K562 (cell line): ENCODE measurements around the gene NAA40. TPM values are rescaled to one million over a fixed set of nuclear protein-coding genes. Genes with fewer than 3 reads are reported as not detected.

Experiments used
- E2F8 ChIP-seq: fragments of 450-650 bp; IDR thresholded peaks from 2 replicates; pipeline ENCODE4 v1.7.1; 2018; ENCODE audit warnings: mild to moderate bottlenecking, low read depth; ENCODE audit not compliant: partially characterized antibody
- FOXP1 ChIP-seq: sonication (generic); formaldehyde crosslinking; IDR thresholded peaks from 2 replicates; pipeline ENCODE4 v1.8.0; 2022; ENCODE audit warnings: mild to moderate bottlenecking, missing genetic modification reagents
- GTF3C2 ChIP-seq: IDR thresholded peaks from 3 replicates; pipeline ENCODE4 v1.6.1; 2011; ENCODE audit warnings: borderline replicate concordance, mild to moderate bottlenecking, moderate library complexity; ENCODE audit not compliant: insufficient read length; ENCODE audit errors: extremely low read depth
- KHSRP ChIP-seq: fragments of 450-650 bp; IDR thresholded peaks from 2 replicates; pipeline ENCODE4 v1.6.1; 2017
- NCOA6 ChIP-seq: fragments of 450-650 bp; IDR thresholded peaks from 2 replicates; pipeline ENCODE4 v1.6.1; 2017; ENCODE audit warnings: mild to moderate bottlenecking
- PTBP1 ChIP-seq: fragments of 200-400 bp; formaldehyde crosslinking; IDR thresholded peaks from 2 replicates; pipeline ENCODE4 v1.6.1; 2017; ENCODE audit warnings: low read depth, low read length
- STAT5A ChIP-seq: IDR thresholded peaks from 2 replicates; pipeline ENCODE4 v1.6.1; 2012; ENCODE audit warnings: low read length, inconsistent platforms, borderline replicate concordance
- ZBTB2 ChIP-seq: fragments of 450-650 bp; IDR thresholded peaks from 2 replicates; pipeline ENCODE4 v1.6.1; 2016; ENCODE audit warnings: antibody characterized with exemption
- ZNF512 ChIP-seq: IDR thresholded peaks from 2 replicates; pipeline ENCODE4 v1.6.1; 2016; ENCODE audit warnings: missing genetic modification characterization, missing compliant biosample characterization
- ZNF518B ChIP-seq: fragments of 250-450 bp; sonication (Bioruptor Pico); IDR thresholded peaks from 2 replicates; pipeline ENCODE4 v1.5.0; 2021; ENCODE audit warnings: mild to moderate bottlenecking, moderate library complexity
- ZNF717 ChIP-seq: fragments of 250-450 bp; sonication (Bioruptor Pico); IDR thresholded peaks from 2 replicates; pipeline ENCODE4 v1.5.0; 2021
- ZNF764 ChIP-seq: fragments of 250-450 bp; sonication (Bioruptor Pico); IDR thresholded peaks from 2 replicates; pipeline ENCODE4 v1.4.0; 2020; ENCODE audit warnings: low read depth, mild to moderate bottlenecking, moderate library complexity
- polyA plus RNA-seq, 8 experiments: library from polyadenylated mRNA; depleted of rRNA in 4 of 8; stranded (reverse) in 5 of 8; unstranded in 3 of 8; fragments of >200 nt; fragmentation: Nextera tagmentation in 2 of 8; fragmentation: Illumina TruSeq in 1 of 8; extraction: Ambion mirVana in 2 of 8; extraction: Trizol in 1 of 8; gene quantifications; 2 replicates each; pipeline versions ENCODE4 v1.2.1 to v1.2.3, GENCODE V29; 2011 to 2014; ENCODE audit warnings: inconsistent platforms in 1 of 8, missing spikeins in 1 of 8
- total RNA-seq, 7 experiments: library from RNA; depleted of rRNA in 6 of 7; stranded (reverse); fragments of >200 nt in 6 of 7; fragmentation: Illumina TruSeq in 2 of 7; extraction: Trizol in 2 of 7; gene quantifications; 2 replicates each; pipeline versions ENCODE4 v1.2.1 to v1.2.3, GENCODE V29; 2011 to 2021; ENCODE audit warnings: low replicate concordance in 1 of 7

NAA40 gene
- total and polyA plus RNA-seq, 9 of the 15 experiments (the other 6 are each of a cell fraction or from before 2014, with no cell fraction given), result 6.2 to 39.0 (median 23.1) TPM

GRCh38 chr11:63917692-63918506, 20.9 kb upstream of the NAA40 start (continued):
- TF ChIP-seq GTF3C2 (no peak), FOXP1 (CRISPR knock-in tag) (no peak), NCOA6 (no peak; the same call in 1 of the 2 replicates), ZNF512 (tag) (no peak), ZNF717 (CRISPR knock-in tag) (no peak), PTBP1 (no peak), STAT5A (no peak), E2F8 (no peak), ZBTB2 (0 out of 2 replicates have a peak, but pooled peaks have one; percentile 30), ZNF764 (CRISPR knock-in tag) (no peak), ZNF518B (CRISPR knock-in tag) (no peak), KHSRP (no peak)
